Pulmonary artery endothelial cell (primary cell): ENCODE data around the gene CMC4. TPM values are rescaled to one million over a fixed set of nuclear protein-coding genes. Genes with fewer than 3 reads are reported as not detected.

Source experiments
- DNase-seq: peaks from one replicate; pipeline ENCODE4 v3.0.0-alpha.2; 2011; ENCODE audit warnings: low read depth, low spot score
- total RNA-seq: library from RNA; depleted of rRNA; stranded (reverse); fragments of >200 nt; gene quantifications from 2 replicates; pipeline ENCODE4 v1.2.3, GENCODE V29; 2014

CMC4 gene
- 11.3 and 11.8 TPM in 2 replicates for total RNA-seq

- no peak for DNase-seq
Observed at GRCh38 chrX:155070975-155071693, at the start of gene CMC4, which contains the start of the genes BRCC3 and MTCP1. Gene CMC4 (minus strand): TSS chrX:155071136. CDS start chrX:155064023, 7,113 bp downstream. Gene BRCC3 (plus strand): TSS chrX:155071508. CDS start chrX:155071528, 20 bp downstream. Gene MTCP1 (minus strand): TSS chrX:155071136. CDS start chrX:155066010, 5,126 bp downstream.

GRCh38 chrX:155115174-155115819 is 44.4 kb upstream of the CMC4 start:
- DNase-seq: no peak

- DNase-seq: no peak
Observed at GRCh38 chrX:155113097-155113496, 42.2 kb upstream of the CMC4 start.

- DNase-seq: no peak
Observed at GRCh38 chrX:155112171-155112570, 41.2 kb upstream of the CMC4 start.

- no peak for DNase-seq
Observed at GRCh38 chrX:155108427-155108826, 37.5 kb upstream of the CMC4 start.

GRCh38 chrX:155105919-155106318 is 35.0 kb upstream of the CMC4 start:
- no peak for DNase-seq

- no peak for DNase-seq
Observed at GRCh38 chrX:155094468-155095061, 23.6 kb upstream of the CMC4 start.

- DNase-seq: no peak
Observed at GRCh38 chrX:155086961-155087735, 16.2 kb upstream of the CMC4 start.

- no peak for DNase-seq
Observed at GRCh38 chrX:155086202-155086840, 15.4 kb upstream of the CMC4 start.

GRCh38 chrX:155071694-155072280 is 851 bp upstream of the CMC4 start:
- DNase-seq: no peak

- DNase-seq: no peak
Observed at GRCh38 chrX:155070663-155070974, 317 bp downstream of the CMC4 start.

- DNase-seq: no peak
Observed at GRCh38 chrX:155070038-155070437, 898 bp downstream of the CMC4 start.

- no peak for DNase-seq
Observed at GRCh38 chrX:155069414-155069813, 1.5 kb downstream of the CMC4 start.

GRCh38 chrX:155068165-155068564 is 2.8 kb downstream of the CMC4 start:
- DNase-seq: no peak

- no peak for DNase-seq
Observed at GRCh38 chrX:155065035-155065734, 5.8 kb downstream of the CMC4 start.

- DNase-seq: no peak
Observed at GRCh38 chrX:155061760-155062159, 9.2 kb downstream of the CMC4 start.

GRCh38 chrX:155056877-155057792 is 13.8 kb downstream of the CMC4 start:
- DNase-seq: no peak

GRCh38 chrX:155056471-155056870 is 14.5 kb downstream of the CMC4 start:
- no peak for DNase-seq

- DNase-seq: no peak
Observed at GRCh38 chrX:155055494-155055893, 15.4 kb downstream of the CMC4 start.
